ENCODE measurements around the gene MYH15. TPM values are rescaled to one million over a fixed set of nuclear protein-coding genes. Genes with fewer than 3 reads are reported as not detected.
"Not testable (repeated sequence)": the region's sequence is repeated elsewhere in the genome, so short reads cannot be mapped to it uniquely, and the experiment has no call there.

The MYH15 gene
- total and polyA plus RNA-seq, 12 donors: 0.07 to 1.0 (median 0.20) TPM; not detected in 2

DNA sequence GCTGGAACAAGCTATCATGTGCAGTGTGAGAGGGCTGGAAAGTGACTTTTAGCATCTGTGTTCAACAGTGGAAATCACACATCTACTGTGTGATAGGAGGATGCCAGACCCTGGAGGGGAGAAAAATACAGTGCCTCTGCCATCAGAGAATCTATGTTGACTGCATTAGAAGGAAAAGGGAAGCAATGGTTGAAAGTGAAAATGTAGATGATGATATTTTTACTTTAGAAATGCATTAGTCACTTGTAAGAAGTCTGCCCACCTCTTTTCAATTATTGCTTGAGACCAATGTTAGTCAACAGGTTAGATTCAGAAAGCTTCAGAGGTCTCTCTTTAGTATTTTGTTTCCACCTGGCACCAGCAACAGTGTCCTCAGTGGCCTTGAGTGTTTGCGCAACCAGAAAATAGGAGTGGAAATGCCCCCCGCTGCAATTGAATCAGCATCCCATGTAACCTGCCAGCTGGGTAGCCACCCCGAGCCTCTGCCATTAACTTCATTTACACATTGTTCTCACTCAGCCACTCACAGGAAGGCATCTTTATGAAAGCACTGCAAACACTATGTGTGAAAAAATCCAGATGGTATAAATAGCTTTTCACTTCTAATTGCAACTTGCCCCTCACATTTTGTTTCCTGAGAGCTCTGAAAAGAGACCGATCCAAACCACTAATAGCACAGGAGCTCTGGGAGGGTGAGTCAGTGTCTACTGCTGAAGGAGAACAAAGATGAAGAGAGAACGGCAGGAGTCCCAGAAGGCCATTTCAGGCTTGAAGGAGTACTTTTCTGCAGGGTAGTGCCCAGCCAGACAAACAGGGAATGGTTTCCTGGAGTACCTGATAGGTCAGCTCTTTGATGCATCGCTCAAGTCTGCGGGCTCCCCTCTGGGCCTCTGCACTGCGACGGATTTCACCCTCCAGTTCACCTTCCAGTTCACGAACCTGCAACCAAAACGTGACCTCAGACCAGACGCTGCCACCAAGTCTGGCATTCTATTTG lies 122.0 kb downstream of the MYH15 start:
- H3K36me3 ChIP-seq (replicated peaks in 1 of 2): no peaks in the 10 kb centered on the region
- 81 to 84% (median 83%) methylated on average over 12 of the region's 12 CpGs for WGBS, 4 donors
- no peaks in the 10 kb centered on the region for H3K27me3 ChIP-seq
- H3K4me1 ChIP-seq (replicated peaks in 1 of 2): no peaks in the 10 kb centered on the region
- no peak overlapping the region for H3K27ac ChIP-seq
- no peaks in the 10 kb centered on the region for H3K9me3 ChIP-seq (replicated peaks in 1 of 3)
- intact Hi-C loops (cut with DNase I): no loop called here
- H3K4me3 ChIP-seq: no peak overlapping the region
- no peak for TF ChIP-seq POLR2A (IDR thresholded peaks at IDR 0.05)
- DNase-seq: no peak

DNA sequence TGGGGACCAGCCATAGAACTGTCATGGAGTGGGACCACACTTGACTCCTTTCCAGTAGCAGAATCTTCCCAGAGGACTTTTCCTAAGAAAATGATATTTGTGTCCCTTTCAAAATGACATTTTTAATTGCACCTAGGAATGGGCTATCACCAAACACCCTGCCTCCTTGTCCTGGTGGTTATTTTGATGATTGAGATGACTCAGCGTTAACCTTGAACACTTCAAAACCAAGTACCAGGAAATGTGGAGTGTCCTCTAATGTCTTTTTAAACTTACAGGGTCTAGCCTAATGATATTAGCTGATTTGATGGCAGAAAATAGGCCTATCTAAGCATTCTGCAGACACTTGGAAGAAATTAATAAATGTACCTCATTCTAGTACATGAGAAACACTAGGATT lies 123.3 kb downstream of the MYH15 start:
- no peak overlapping the region for H3K27ac ChIP-seq
- H3K4me3 ChIP-seq: no peak overlapping the region
- H3K9me3 ChIP-seq (replicated peaks in 1 of 3): no peaks in the 10 kb centered on the region
- no peak for TF ChIP-seq POLR2A (IDR thresholded peaks at IDR 0.05)
- TF ChIP-seq, protein P1, sequence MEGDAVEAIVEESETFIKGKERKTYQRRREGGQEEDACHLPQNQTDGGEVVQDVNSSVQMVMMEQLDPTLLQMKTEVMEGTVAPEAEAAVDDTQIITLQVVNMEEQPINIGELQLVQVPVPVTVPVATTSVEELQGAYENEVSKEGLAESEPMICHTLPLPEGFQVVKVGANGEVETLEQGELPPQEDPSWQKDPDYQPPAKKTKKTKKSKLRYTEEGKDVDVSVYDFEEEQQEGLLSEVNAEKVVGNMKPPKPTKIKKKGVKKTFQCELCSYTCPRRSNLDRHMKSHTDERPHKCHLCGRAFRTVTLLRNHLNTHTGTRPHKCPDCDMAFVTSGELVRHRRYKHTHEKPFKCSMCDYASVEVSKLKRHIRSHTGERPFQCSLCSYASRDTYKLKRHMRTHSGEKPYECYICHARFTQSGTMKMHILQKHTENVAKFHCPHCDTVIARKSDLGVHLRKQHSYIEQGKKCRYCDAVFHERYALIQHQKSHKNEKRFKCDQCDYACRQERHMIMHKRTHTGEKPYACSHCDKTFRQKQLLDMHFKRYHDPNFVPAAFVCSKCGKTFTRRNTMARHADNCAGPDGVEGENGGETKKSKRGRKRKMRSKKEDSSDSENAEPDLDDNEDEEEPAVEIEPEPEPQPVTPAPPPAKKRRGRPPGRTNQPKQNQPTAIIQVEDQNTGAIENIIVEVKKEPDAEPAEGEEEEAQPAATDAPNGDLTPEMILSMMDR (IDR thresholded peaks at IDR 0.05): no peak
- no peaks in the 10 kb centered on the region for H3K36me3 ChIP-seq (replicated peaks in 1 of 2)
- intact Hi-C loops (cut with DNase I): no loop called here
- WGBS, 4 donors: 59 to 71% (median 62%) methylated on average over 1 of the region's 1 CpG
- no peaks in the 10 kb centered on the region for H3K4me1 ChIP-seq (replicated peaks in 1 of 2)
- DNase-seq: no peak
- H3K27me3 ChIP-seq: no peaks in the 10 kb centered on the region

DNA sequence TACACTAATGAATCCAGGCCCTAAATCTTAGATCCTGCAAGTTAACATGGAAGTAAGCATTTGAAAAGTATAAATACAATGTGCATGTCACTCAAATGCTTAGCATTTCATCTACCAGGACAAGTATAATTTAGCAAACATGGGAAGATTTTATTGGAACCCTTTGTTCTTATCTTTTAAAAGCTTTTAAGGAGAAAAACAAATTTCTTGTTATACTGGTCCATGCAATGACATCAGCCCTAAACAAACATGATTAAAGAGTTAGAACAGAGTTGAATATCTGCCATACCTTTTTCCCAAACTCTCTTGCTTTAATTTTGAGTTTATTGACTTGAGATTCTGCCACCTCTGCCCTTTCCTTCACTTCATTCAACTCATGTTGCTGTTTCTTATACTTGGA lies 127.1 kb downstream of the MYH15 start:
- no peak for DNase-seq
- no peaks in the 10 kb centered on the region for H3K36me3 ChIP-seq (replicated peaks in 1 of 2)
- intact Hi-C loops (cut with DNase I): no loop called here
- no peaks in the 10 kb centered on the region for H3K4me1 ChIP-seq (replicated peaks in 1 of 2)
- H3K27ac ChIP-seq: no peak overlapping the region
- H3K27me3 ChIP-seq: no peaks in the 10 kb centered on the region
- TF ChIP-seq, protein P1 (IDR thresholded peaks at IDR 0.05): no peak
- no peak for TF ChIP-seq POLR2A (IDR thresholded peaks at IDR 0.05)
- no peak overlapping the region for H3K4me3 ChIP-seq
- no peaks in the 10 kb centered on the region for H3K9me3 ChIP-seq (replicated peaks in 1 of 3)

DNA sequence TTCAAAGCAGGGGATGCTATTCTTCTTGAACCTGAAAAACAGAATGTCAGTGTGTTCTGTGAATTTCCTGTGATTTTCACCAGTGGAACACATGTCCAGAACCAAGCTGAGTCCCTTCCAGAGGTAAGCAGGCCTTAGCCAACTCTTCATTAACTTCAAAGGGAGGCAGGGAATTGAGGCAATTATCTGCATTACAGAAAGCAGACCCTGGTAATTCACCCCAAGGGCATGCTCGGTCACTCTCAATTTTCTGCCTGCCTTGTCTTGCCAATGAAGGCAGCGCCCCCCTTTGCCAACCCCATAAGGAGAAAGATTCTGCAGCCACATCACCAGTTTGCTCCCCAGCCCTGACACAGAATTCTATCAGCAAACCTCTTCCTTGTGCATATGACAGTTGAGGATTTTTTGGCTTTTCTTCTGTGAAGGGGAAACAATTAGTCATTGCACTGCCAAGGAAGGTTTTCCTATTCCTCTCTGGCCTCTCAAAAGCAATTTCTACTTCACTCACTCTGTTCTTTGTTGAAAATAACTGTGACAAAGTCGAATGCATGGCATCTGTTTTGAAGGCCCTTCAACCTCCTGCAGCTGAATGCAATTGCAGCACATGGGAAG lies 128.8 kb downstream of the MYH15 start:
- H3K9me3 ChIP-seq (replicated peaks in 1 of 3): no peaks in the 10 kb centered on the region
- DNase-seq: peak in 1 of 7 donors; percentile 53
- intact Hi-C loops (cut with DNase I): no loop called here
- no peak for TF ChIP-seq POLR2A (IDR thresholded peaks at IDR 0.05)
- WGBS, 4 donors: 64 to 72% (median 66%) methylated on average over 3 of the region's 3 CpGs
- H3K27ac ChIP-seq: no peak overlapping the region
- no peaks in the 10 kb centered on the region for H3K4me1 ChIP-seq (replicated peaks in 1 of 2)
- H3K27me3 ChIP-seq: no peaks in the 10 kb centered on the region
- H3K36me3 ChIP-seq (replicated peaks in 1 of 2): no peaks in the 10 kb centered on the region
- no peak overlapping the region for H3K4me3 ChIP-seq

DNA sequence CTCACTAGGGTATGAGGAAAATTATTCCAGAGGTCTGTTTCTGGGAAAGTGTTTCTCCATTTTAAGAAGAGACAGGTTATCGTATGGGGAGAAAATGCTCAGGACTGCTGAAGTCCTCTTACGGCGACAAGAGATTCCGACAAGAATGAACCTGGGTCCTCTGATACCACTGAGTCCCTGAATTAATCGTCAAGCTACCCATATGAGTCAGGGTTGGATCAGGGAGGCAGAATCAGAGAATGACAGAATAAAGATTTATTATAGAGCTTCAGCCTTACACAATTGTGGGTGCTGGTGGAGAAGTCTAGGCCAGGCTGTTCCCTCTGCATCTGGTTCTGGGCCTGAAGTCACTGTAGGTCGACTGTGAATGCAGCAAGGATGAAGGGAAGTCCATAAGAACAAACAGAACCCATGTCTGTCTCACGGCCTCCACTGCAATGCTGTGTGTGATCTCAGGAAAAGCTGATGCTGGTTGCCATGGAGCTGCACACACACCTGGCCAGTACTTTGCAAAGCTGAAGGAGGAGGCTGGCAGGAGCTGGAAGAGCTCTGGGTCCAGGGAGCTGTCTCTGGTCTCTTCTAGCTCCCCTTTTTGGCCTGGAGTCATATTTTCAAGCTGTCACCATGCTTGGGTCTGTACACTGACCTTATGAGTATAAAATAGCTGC lies 130.1 kb downstream of the MYH15 start:
- WGBS, 4 donors: 80 to 93% (median 88%) methylated on average over 7 of the region's 7 CpGs
- Histone ChIP-seq H3K27me3 (no peaks in the 10 kb centered on the region), H3K4me3 (no peak overlapping the region), H3K27ac (no peak overlapping the region), H3K4me1 (replicated peaks in 1 of 2) (no peaks in the 10 kb centered on the region), H3K9me3 (replicated peaks in 1 of 3) (no peaks in the 10 kb centered on the region), H3K36me3 (replicated peaks in 1 of 2) (no peaks in the 10 kb centered on the region)
- intact Hi-C loops (cut with DNase I): no loop called here
- peak in 1 of 7 donors; percentile 57 for DNase-seq
- no peak for TF ChIP-seq POLR2A (IDR thresholded peaks at IDR 0.05)
- TF ChIP-seq, protein P1 (IDR thresholded peaks at IDR 0.05): no peak

DNA sequence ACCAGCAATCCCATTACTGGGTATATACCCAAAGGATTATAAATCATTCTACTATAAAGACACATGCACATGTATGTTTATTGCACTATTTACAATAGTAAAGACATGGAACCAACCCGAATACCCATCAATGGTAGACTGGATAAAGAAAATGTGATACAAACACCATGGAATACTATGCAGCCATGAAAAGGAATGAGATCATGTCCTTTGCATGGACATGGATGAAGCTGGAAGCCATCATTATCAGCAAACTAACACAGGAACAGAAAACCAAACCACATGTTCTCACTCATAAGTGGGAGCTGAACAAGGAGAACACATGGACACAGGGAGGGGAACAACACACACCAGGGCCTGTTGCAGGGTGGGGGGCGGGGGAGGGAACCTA lies 131.4 kb downstream of the MYH15 start:
- 78 to 90% (median 84%) methylated on average over 2 of the region's 2 CpGs for WGBS, 4 donors
- H3K27me3 ChIP-seq; H3K4me1 ChIP-seq (replicated peaks in 1 of 2); H3K36me3 ChIP-seq (replicated peaks in 1 of 2); H3K9me3 ChIP-seq (replicated peaks in 1 of 3); DNase-seq; intact Hi-C loops (cut with DNase I); H3K27ac ChIP-seq; H3K4me3 ChIP-seq: not testable (repeated sequence)

All from adrenal gland (tissue), 12 donors.